Activated CD8-positive, alpha-beta T cell treated with anti-CD3 and anti-CD28 coated beads for 36 hours (primary cell): ENCODE data around the gene TREM2. TPM values are rescaled to one million over a fixed set of nuclear protein-coding genes. Genes with fewer than 3 reads are reported as not detected.

ENCODE experiments used
- ATAC-seq: fragments of 200-7000 bp; cut with Tn5 transposase; one replicate; pipeline ENCODE4 v1.10.0; 2021; ENCODE audit warnings: mild to moderate bottlenecking, moderate library complexity
- CTCF ChIA-PET: fragments of 350-600 bp; sonication (Branson Sonifier 250); formaldehyde crosslinking; loops from one replicate; lab custom pipeline; 2021; ENCODE audit warnings: antibody characterized with exemption; lab: Charles Lee
- POLR2A ChIA-PET: fragments of 350-600 bp; sonication (Branson Sonifier 250); formaldehyde crosslinking; loops from one replicate; lab custom pipeline; 2021; ENCODE audit warnings: antibody characterized with exemption; lab: Charles Lee
- DNase-seq: peaks from one replicate; pipeline ENCODE4 v3.0.0-alpha.2; 2020
- H3K27ac Mint-ChIP-seq: one replicate; pipeline ENCODE4 v1.8.0; 2021; ENCODE audit warnings: mild to moderate bottlenecking, mixed read lengths
- H3K27me3 Mint-ChIP-seq: one replicate; pipeline ENCODE4 v1.8.0; 2021; ENCODE audit warnings: mixed read lengths
- H3K36me3 Mint-ChIP-seq: one replicate; pipeline ENCODE4 v1.8.0; 2021; ENCODE audit warnings: low read depth, mixed read lengths
- H3K4me1 Mint-ChIP-seq: one replicate; pipeline ENCODE4 v1.8.0; 2021; ENCODE audit warnings: low read depth, mixed read lengths
- H3K4me3 Mint-ChIP-seq: one replicate; pipeline ENCODE4 v1.8.0; 2021; ENCODE audit warnings: mild to moderate bottlenecking, moderate library complexity, mixed read lengths
- H3K9me3 Mint-ChIP-seq: one replicate; pipeline ENCODE4 v1.8.0; 2021; ENCODE audit warnings: mixed read lengths
- intact Hi-C: fragments of 100-400 bp; cut with micrococcal nuclease; formaldehyde crosslinking; loops from one replicate; pipeline ENCODE4 v1.10.0; 2022
- total RNA-seq, 2 experiments: library from RNA; stranded (reverse); gene quantifications; one replicate each; pipeline ENCODE4 v1.2.3, GENCODE V29; 2021
- TF ChIP-seq, protein P1 (sequence below): fragments of 200-600 bp; IDR thresholded peaks from one replicate; pipeline ENCODE4 v1.8.0; 2022; ENCODE audit warnings: antibody characterized with exemption, mild to moderate bottlenecking

The TREM2 gene
- not detected for total RNA-seq

- TF ChIP-seq, protein P1, sequence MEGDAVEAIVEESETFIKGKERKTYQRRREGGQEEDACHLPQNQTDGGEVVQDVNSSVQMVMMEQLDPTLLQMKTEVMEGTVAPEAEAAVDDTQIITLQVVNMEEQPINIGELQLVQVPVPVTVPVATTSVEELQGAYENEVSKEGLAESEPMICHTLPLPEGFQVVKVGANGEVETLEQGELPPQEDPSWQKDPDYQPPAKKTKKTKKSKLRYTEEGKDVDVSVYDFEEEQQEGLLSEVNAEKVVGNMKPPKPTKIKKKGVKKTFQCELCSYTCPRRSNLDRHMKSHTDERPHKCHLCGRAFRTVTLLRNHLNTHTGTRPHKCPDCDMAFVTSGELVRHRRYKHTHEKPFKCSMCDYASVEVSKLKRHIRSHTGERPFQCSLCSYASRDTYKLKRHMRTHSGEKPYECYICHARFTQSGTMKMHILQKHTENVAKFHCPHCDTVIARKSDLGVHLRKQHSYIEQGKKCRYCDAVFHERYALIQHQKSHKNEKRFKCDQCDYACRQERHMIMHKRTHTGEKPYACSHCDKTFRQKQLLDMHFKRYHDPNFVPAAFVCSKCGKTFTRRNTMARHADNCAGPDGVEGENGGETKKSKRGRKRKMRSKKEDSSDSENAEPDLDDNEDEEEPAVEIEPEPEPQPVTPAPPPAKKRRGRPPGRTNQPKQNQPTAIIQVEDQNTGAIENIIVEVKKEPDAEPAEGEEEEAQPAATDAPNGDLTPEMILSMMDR, result no peak
- ATAC-seq (no peak), DNase-seq (no peak)
- Mint-ChIP-seq H3K4me1 (no peaks in the 10 kb centered on the region), H3K4me3 (no peak within 1 kb of the TSS), H3K27ac (no peak within 1 kb of the TSS), H3K27me3 (no peaks in the 10 kb centered on the region), H3K36me3 (no peaks in the 10 kb centered on the region), H3K9me3 (no peaks in the 10 kb centered on the region)
- ChIA-PET CTCF (no interaction called here), POLR2A (no interaction called here)
- intact Hi-C loops, result no loop called here
These were observed at the start of gene TREM2 for GRCh38 chr6:41162687-41163418. Gene TREM2, minus strand, starts transcription at chr6:41163116. Its CDS starts 34 bp downstream, at chr6:41163082.

DNA sequence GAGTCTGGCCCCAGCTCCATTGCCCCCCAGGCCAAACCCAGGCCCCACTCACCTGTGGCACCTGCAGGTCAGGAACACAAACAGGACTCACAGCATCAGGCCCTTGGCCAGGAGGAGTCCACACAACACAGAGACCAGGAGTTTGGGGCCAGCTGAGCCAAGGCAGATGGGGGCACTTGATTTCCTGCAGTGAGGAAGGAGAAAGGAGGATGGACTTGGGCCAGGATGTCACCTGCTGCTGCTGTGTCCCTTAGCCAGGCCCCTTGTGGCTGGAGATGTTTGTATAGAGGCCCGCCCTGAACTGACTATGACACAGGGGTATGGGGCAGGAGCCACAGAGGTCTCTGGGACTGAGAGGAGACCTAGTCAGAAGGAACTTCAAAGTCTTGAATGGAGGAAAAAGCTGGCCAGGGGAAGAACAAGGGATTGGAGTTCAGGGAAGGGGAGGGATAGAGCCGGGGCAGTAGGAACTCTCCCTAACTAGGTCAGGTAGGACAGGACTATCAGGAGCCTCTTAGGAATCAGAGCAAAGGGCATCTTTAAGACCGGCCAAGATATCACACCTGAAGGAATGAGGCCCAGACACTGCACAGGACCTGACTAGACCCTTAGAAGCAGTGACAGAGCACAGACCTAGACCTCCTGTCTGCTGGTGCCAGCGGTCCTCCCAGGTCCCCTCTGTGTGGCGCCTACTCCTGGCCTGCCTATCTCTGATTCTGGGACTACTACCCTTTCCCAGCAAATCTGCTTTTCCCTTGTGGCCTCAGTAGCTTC is 46.8 kb upstream of the TREM2 start:
- no peak overlapping the region for H3K4me3 Mint-ChIP-seq
- TF ChIP-seq, protein P1, result no peak
- ATAC-seq (no peak), DNase-seq (no peak)
- intact Hi-C loops, result no loop called here
- H3K27ac Mint-ChIP-seq, result no peak overlapping the region
- H3K27me3 Mint-ChIP-seq, result no peaks in the 10 kb centered on the region
- H3K36me3 Mint-ChIP-seq, result peaks cover 1% of the 10 kb centered on the region
- no peaks in the 10 kb centered on the region for H3K4me1 Mint-ChIP-seq
- peaks cover 8% of the 10 kb centered on the region for H3K9me3 Mint-ChIP-seq
- CTCF ChIA-PET, result no interaction called here
- POLR2A ChIA-PET, result no interaction called here

DNA sequence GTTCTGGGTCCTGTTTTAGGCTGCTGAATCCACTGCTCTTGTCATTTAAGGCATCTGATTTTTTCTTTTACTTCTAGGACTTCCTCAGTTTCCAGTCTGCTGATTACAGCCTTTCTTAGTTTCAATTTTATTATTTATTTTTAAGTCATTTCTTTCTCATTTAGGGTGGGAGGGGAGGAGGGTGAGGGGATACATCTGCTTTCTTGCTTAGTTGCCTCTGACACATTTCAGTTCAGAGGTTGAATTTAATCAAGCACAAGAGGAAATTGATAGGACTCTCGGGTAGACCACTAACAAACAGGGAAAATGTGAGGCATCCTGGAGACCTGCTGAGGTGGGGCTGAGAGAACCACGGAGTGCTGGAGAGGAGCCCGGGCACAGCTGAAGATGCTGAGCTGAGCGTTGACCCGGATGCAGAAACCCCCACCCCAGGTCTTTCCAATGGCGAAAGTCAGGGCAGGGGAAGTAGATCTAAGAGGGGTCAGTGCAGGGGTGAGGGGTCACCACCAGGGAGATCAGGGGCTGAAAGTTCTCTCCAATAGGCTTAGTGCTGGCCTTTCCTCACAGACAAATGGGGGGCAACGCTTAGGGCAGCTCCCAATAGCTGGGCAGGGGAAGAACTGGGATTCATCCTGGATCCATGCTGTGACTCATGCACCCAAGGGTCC is 45.7 kb upstream of the TREM2 start:
- intact Hi-C loops, result no loop called here
- DNase-seq (no peak), ATAC-seq (no peak)
- H3K9me3 Mint-ChIP-seq, result no peaks in the 10 kb centered on the region
- no peak overlapping the region for H3K27ac Mint-ChIP-seq
- no peak overlapping the region for H3K4me3 Mint-ChIP-seq
- H3K27me3 Mint-ChIP-seq, result no peaks in the 10 kb centered on the region
- H3K36me3 Mint-ChIP-seq, result no peaks in the 10 kb centered on the region
- H3K4me1 Mint-ChIP-seq, result peaks cover 1% of the 10 kb centered on the region
- POLR2A ChIA-PET, result no interaction called here
- TF ChIP-seq, protein P1, result no peak
- CTCF ChIA-PET, result no interaction called here

- Mint-ChIP-seq H3K4me3 (no peak overlapping the region), H3K9me3 (no peaks in the 10 kb centered on the region), H3K27me3 (no peaks in the 10 kb centered on the region), H3K36me3 (no peaks in the 10 kb centered on the region), H3K4me1 (peaks cover 40% of the 10 kb centered on the region), H3K27ac (no peak overlapping the region)
- intact Hi-C loops, result no loop called here
- DNase-seq (no peak), ATAC-seq (no peak)
- ChIA-PET POLR2A (no interaction called here), CTCF (interaction anchor here (1.0 kb wide), 1 partner anchor 12 kb away, joined by 3 read pairs; no protein-coding TSS in a partner anchor)
- TF ChIP-seq, protein P1, result no peak
These were observed 41.2 kb upstream of the TREM2 start for GRCh38 chr6:41204156-41204555.
